Left renal cortex interstitium (tissue), 4 donors: ENCODE results near the gene CNPPD1. TPM values are rescaled to one million over a fixed set of nuclear protein-coding genes. Genes with fewer than 3 reads are reported as not detected.

ENCODE experiments used
- DNase-seq, 4 donors: peaks; one replicate each; pipeline ENCODE4 v3.0.0-alpha.2; 2013; ENCODE audit warnings: low read depth in 4 of 4, low spot score in 2 of 4, missing footprints in 1 of 4
- polyA plus RNA-seq, 4 donors: library from polyadenylated mRNA; unstranded; fragments of 120-200 nt; gene quantifications; one replicate each; pipeline ENCODE4 v1.2.1, GENCODE V29; 2013; ENCODE audit not compliant: insufficient read length in 4 of 4

CNPPD1 gene
- polyA plus RNA-seq, 4 donors, result 61.9 to 75.0 (median 65.2) TPM

- no peak for DNase-seq
Observed at GRCh38 chr2:219124381-219125110, 52.2 kb downstream of the CNPPD1 start.

GRCh38 chr2:219123356-219124135 is 53.2 kb downstream of the CNPPD1 start:
- DNase-seq, result no peak

- no peak for DNase-seq
Observed at GRCh38 chr2:219122202-219122980, 54.3 kb downstream of the CNPPD1 start.

Other genes starting within 250 kb of the CNPPD1 start
- under 1 TPM in 2 of 4 donors, not detected in 2; 0.06 to 0.13 TPM for gene CDK5R2, start 217.3 kb downstream of the CNPPD1 start, polyA plus RNA-seq
- gene FEV, start 191.7 kb downstream of the CNPPD1 start, polyA plus RNA-seq, result under 1 TPM in 1 of 4 donors, not detected in 3; 0.13 TPM
- not detected for gene CRYBA2, start 183.5 kb downstream of the CNPPD1 start, polyA plus RNA-seq
- gene CFAP65, start 135.4 kb downstream of the CNPPD1 start, polyA plus RNA-seq, result under 1 TPM; 0.24 to 0.73 (median 0.34) TPM
- gene IHH, start 116.0 kb downstream of the CNPPD1 start, polyA plus RNA-seq, result 1 to 10 TPM; 1.7 to 2.7 (median 1.8) TPM
- gene NHEJ1, start 16.1 kb downstream of the CNPPD1 start, polyA plus RNA-seq, result 10 to 100 TPM; 17.5 to 20.3 (median 19.8) TPM
- 10 to 100 TPM; 10.8 to 30.1 (median 20.6) TPM for gene SLC23A3, start 6.9 kb downstream of the CNPPD1 start, polyA plus RNA-seq
- 100 to 1,000 TPM; 106 to 125 (median 120) TPM for gene RETREG2, start 1.4 kb upstream of the CNPPD1 start, polyA plus RNA-seq
- gene ZFAND2B, start 29.9 kb upstream of the CNPPD1 start, polyA plus RNA-seq, result 10 to 100 TPM; 34.0 to 51.5 (median 43.8) TPM
- gene ABCB6, start 42.0 kb upstream of the CNPPD1 start, polyA plus RNA-seq, result 10 to 100 TPM; 34.8 to 50.4 (median 35.0) TPM
- gene ATG9A, start 52.7 kb upstream of the CNPPD1 start, polyA plus RNA-seq, result 10 to 100 TPM; 39.7 to 46.4 (median 42.8) TPM
- 10 to 100 TPM; 36.0 to 86.5 (median 60.2) TPM for gene ANKZF1, start 52.9 kb upstream of the CNPPD1 start, polyA plus RNA-seq
- gene GLB1L, start 68.5 kb upstream of the CNPPD1 start, polyA plus RNA-seq, result 10 to 100 TPM; 16.5 to 24.9 (median 24.1) TPM
- 10 to 100 TPM; 37.9 to 44.0 (median 41.0) TPM for gene STK16, start 68.6 kb upstream of the CNPPD1 start, polyA plus RNA-seq
- under 1 TPM; 0.49 to 0.94 (median 0.86) TPM for gene TUBA4B, start 76.3 kb upstream of the CNPPD1 start, polyA plus RNA-seq
- gene TUBA4A, start 77.0 kb upstream of the CNPPD1 start, polyA plus RNA-seq, result 10 to 100 TPM; 31.7 to 39.1 (median 33.6) TPM
- 10 to 100 TPM; 68.5 to 91.1 (median 75.5) TPM for gene DNAJB2, start 102.4 kb upstream of the CNPPD1 start, polyA plus RNA-seq
- under 1 TPM; 0.16 to 0.57 (median 0.22) TPM for gene PTPRN, start 132.5 kb upstream of the CNPPD1 start, polyA plus RNA-seq
- not detected for gene RESP18, start 155.8 kb upstream of the CNPPD1 start, polyA plus RNA-seq
- gene DNPEP, start 211.0 kb upstream of the CNPPD1 start, polyA plus RNA-seq, result 10 to 100 TPM; 54.3 to 73.8 (median 69.2) TPM
- gene DES, start 241.5 kb upstream of the CNPPD1 start, polyA plus RNA-seq, result 1 to 10 TPM; 7.4 to 9.3 (median 8.1) TPM